IMR-90 (cell line): ENCODE results near the gene SLC8A1. TPM values are rescaled to one million over a fixed set of nuclear protein-coding genes. Genes with fewer than 3 reads are reported as not detected.
A peak's percentile ranks its signal among the peaks of the same experiment; 100 is the strongest.

Experiments
- ATAC-seq: fragments of 200-7000 bp; cut with Tn5 transposase; 2 replicates; pipeline ENCODE4 v1.9.1; 2020; ENCODE audit warnings: low read depth, mild to moderate bottlenecking, moderate library complexity
- BruUV-seq: library from RNA; stranded (reverse); fragments of 400-500 nt; replicated peaks from 2 replicates; lab custom pipeline; 2021; lab: Mats Ljungman, UMichigan
- CTCF ChIA-PET: fragments of 300-600 bp; formaldehyde crosslinking; extraction: SDS; loops from one replicate; lab custom pipeline; 2021; ENCODE audit warnings: antibody characterized with exemption; lab: Yijun Ruan, JAX
- POLR2A ChIA-PET: fragments of 300-600 bp; sonication (Branson Sonifier 250); formaldehyde crosslinking; loops from one replicate; lab custom pipeline; 2022; ENCODE audit warnings: antibody characterized with exemption; ENCODE audit not compliant: unreplicated experiment; lab: Charles Lee
- DNase-seq: peaks from one replicate; pipeline ENCODE4 v3.0.0; 2013
- H2AFZ ChIP-seq: replicated peaks from 2 replicates; pipeline ENCODE3; 2013; ENCODE audit warnings: low read length, mild to moderate bottlenecking; ENCODE audit not compliant: poor library complexity
- H2AK5ac ChIP-seq: 2 replicates; pipeline ENCODE4 v1.6.1; 2013; ENCODE audit warnings: low read depth, low read length, inconsistent platforms
- H2AK9ac ChIP-seq: replicated peaks from 2 replicates; pipeline ENCODE3; 2013; ENCODE audit warnings: mild to moderate bottlenecking, low read depth, low read length, moderate library complexity; ENCODE audit not compliant: poor library complexity
- H2BK120ac ChIP-seq: 2 replicates; pipeline ENCODE4 v1.6.1; 2013; ENCODE audit warnings: low read depth, low read length, inconsistent platforms
- H2BK15ac ChIP-seq: 3 replicates; pipeline ENCODE4 v1.6.1; 2013; ENCODE audit warnings: low read depth, low read length, inconsistent platforms
- H2BK20ac ChIP-seq: 2 replicates; pipeline ENCODE4 v1.6.1; 2013; ENCODE audit warnings: low read depth, mild to moderate bottlenecking, inconsistent platforms, low read length, moderate library complexity
- H2BK5ac ChIP-seq: 2 replicates; pipeline ENCODE4 v1.6.1; 2013; ENCODE audit warnings: mild to moderate bottlenecking, low read depth, low read length, inconsistent platforms; ENCODE audit not compliant: poor library complexity, severe bottlenecking
- H3K14ac ChIP-seq: replicated peaks from 2 replicates; pipeline ENCODE4 v1.6.1; 2013; ENCODE audit warnings: low read depth, low read length, inconsistent platforms
- H3K18ac ChIP-seq: 2 replicates; pipeline ENCODE4 v1.6.1; 2013; ENCODE audit warnings: low read depth, low read length, control low read depth
- H3K23ac ChIP-seq: 2 replicates; pipeline ENCODE4 v1.6.1; 2013; ENCODE audit warnings: low read depth, low read length, inconsistent platforms
- H3K27ac ChIP-seq: 2 replicates; pipeline ENCODE4 v1.5.1; 2013; ENCODE audit warnings: mild to moderate bottlenecking, control low read depth, low read length; ENCODE audit not compliant: insufficient read depth
- H3K27me3 ChIP-seq: 2 replicates; pipeline ENCODE4 v1.6.1; 2013; ENCODE audit warnings: low read length; ENCODE audit not compliant: control insufficient read depth, insufficient read depth
- H3K36me3 ChIP-seq: 2 replicates; pipeline ENCODE4 v1.6.1; 2013; ENCODE audit warnings: low read length, mixed read lengths; ENCODE audit not compliant: control insufficient read depth, insufficient read depth
- H3K4ac ChIP-seq: 2 replicates; pipeline ENCODE4 v1.6.1; 2013; ENCODE audit warnings: low read depth, low read length, inconsistent platforms
- H3K4me1 ChIP-seq: 2 replicates; pipeline ENCODE4 v1.6.1; 2013; ENCODE audit warnings: low read length, mixed read lengths; ENCODE audit not compliant: control insufficient read depth, insufficient read depth
- H3K4me2 ChIP-seq: 2 replicates; pipeline ENCODE4 v1.6.1; 2013; ENCODE audit warnings: low read depth, mild to moderate bottlenecking, control low read depth, low read length, moderate library complexity
- H3K4me3 ChIP-seq: 2 replicates; pipeline ENCODE4 v1.5.1; 2013; ENCODE audit warnings: low read depth, mild to moderate bottlenecking, control low read depth, low read length, moderate library complexity; ENCODE audit not compliant: insufficient read depth
- H3K56ac ChIP-seq: 2 replicates; pipeline ENCODE4 v1.6.1; 2013; ENCODE audit warnings: low read length, inconsistent platforms; ENCODE audit not compliant: insufficient read depth; ENCODE audit errors: extremely low read depth
- H3K79me1 ChIP-seq, 2 experiments: 2 replicates each; pipeline ENCODE4 v1.6.1; 2013; ENCODE audit warnings: low read length in 2 of 2, inconsistent platforms in 1 of 2, low read depth in 1 of 2
- H3K9ac ChIP-seq: 2 replicates; pipeline ENCODE4 v1.6.1; 2013; ENCODE audit warnings: low read depth, low read length, control low read depth
- H3K9me1 ChIP-seq: 2 replicates; pipeline ENCODE4 v1.6.1; 2013; ENCODE audit warnings: low read length, inconsistent platforms; ENCODE audit not compliant: insufficient read depth
- H3K9me3 ChIP-seq: 2 replicates; pipeline ENCODE4 v1.6.1; 2013; ENCODE audit warnings: low read length; ENCODE audit not compliant: control insufficient read depth, insufficient read depth
- H4K20me1 ChIP-seq: 2 replicates; pipeline ENCODE4 v1.6.1; 2013; ENCODE audit warnings: low read length, inconsistent platforms; ENCODE audit not compliant: insufficient read depth
- H4K5ac ChIP-seq: 2 replicates; pipeline ENCODE4 v1.6.1; 2013; ENCODE audit warnings: mild to moderate bottlenecking, low read depth, low read length, control low read depth
- H4K8ac ChIP-seq, 2 experiments: 2 replicates each; pipeline ENCODE4 v1.6.1; 2013; ENCODE audit warnings: low read depth in 2 of 2, low read length in 2 of 2, control low read depth in 1 of 2, inconsistent platforms in 1 of 2
- H4K91ac ChIP-seq: 2 replicates; pipeline ENCODE4 v1.6.1; 2013; ENCODE audit warnings: low read depth, low read length, inconsistent platforms; ENCODE audit not compliant: insufficient read depth
- CEBPB ChIP-seq: IDR thresholded peaks from 2 replicates; pipeline ENCODE4 v1.6.1; 2012; ENCODE audit warnings: low read depth, low read length, improper control_type of control experiment
- MAZ ChIP-seq: IDR thresholded peaks from 2 replicates; pipeline ENCODE4 v1.6.1; 2012; ENCODE audit warnings: low read depth, mild to moderate bottlenecking, low read length, improper control_type of control experiment, moderate library complexity, borderline replicate concordance
- POLR2A ChIP-seq: IDR thresholded peaks from 2 replicates; pipeline ENCODE4 v1.6.1; 2012; ENCODE audit warnings: mild to moderate bottlenecking, low read depth, low read length
- RAD21 ChIP-seq: IDR thresholded peaks from 2 replicates; pipeline ENCODE4 v1.6.1; 2012; ENCODE audit warnings: low read length, improper control_type of control experiment
- RCOR1 ChIP-seq: IDR thresholded peaks from 2 replicates; pipeline ENCODE4 v1.6.1; 2012; ENCODE audit warnings: mild to moderate bottlenecking, low read length, improper control_type of control experiment; ENCODE audit not compliant: insufficient replicate concordance
- RFX5 ChIP-seq: IDR thresholded peaks from 2 replicates; pipeline ENCODE4 v1.8.0; 2012; ENCODE audit warnings: low read depth, mild to moderate bottlenecking, low read length, moderate library complexity
- SMC3 ChIP-seq: fragments of 150-350 bp; IDR thresholded peaks from 2 replicates; pipeline ENCODE4 v1.6.1; 2016; ENCODE audit warnings: low read depth, mild to moderate bottlenecking, antibody characterized with exemption, low read length, moderate library complexity
- USF2 ChIP-seq: fragments of 150-350 bp; IDR thresholded peaks from 2 replicates; pipeline ENCODE4 v1.6.1; 2017; ENCODE audit warnings: mild to moderate bottlenecking, antibody characterized with exemption, low read length, low read depth
- WGBS, 2 experiments: methylation state at CpG; one replicate each; pipeline versions ENCODE4 v1.1.5 to v1.1.7; 2013; ENCODE audit warnings: missing lambda C conversion rate in 2 of 2; ENCODE audit not compliant: insufficient read length in 1 of 2; ENCODE audit errors: extremely low coverage in 2 of 2; 5-methylcytosine and 5-hydroxymethylcytosine counted together
- dilution Hi-C: fragments of 300-500 bp; cut with HindIII; formaldehyde crosslinking; loops from one replicate; pipeline ENCODE4 v1.14.3; 2018; ENCODE audit warnings: low sequenced_read_pairs; ENCODE audit not compliant: unreplicated experiment
- in situ Hi-C: fragments of 300-500 bp; cut with MboI; formaldehyde crosslinking; loops from 3 replicates; pipeline ENCODE4 v1.14.3; 2019; ENCODE audit warnings: low sequenced_read_pairs, inconsistent platforms, mixed read lengths
- intact Hi-C: fragments of 100-400 bp; cut with micrococcal nuclease; formaldehyde crosslinking; loops from 2 replicates; pipeline ENCODE4 v1.10.0; 2022
- polyA plus RNA-seq, 3 experiments: library from polyadenylated mRNA; depleted of rRNA; stranded (reverse); fragments of >200 nt; gene quantifications; 2 replicates each; pipeline ENCODE4 v1.2.3, GENCODE V29; 2012; ENCODE audit warnings: low replicate concordance in 1 of 3
- total RNA-seq: library from RNA; depleted of rRNA; stranded (reverse); fragments of >200 nt; gene quantifications from 2 replicates; pipeline ENCODE4 v1.2.3, GENCODE V29; 2012

Gene SLC8A1
- total and polyA plus RNA-seq, 2 of the 4 experiments (the other 2 are of a cell fraction), result 7.7 to 57.0 TPM

GRCh38 chr2:40404517-40404916 is 47.4 kb downstream of the SLC8A1 start:
- Histone ChIP-seq H3K4ac (no peak overlapping the region), H4K8ac (no peak overlapping the region), H3K56ac (no peak overlapping the region), H2AFZ (no peak overlapping the region), H3K18ac (no peak overlapping the region), H4K20me1 (no peaks in the 10 kb centered on the region), H2BK120ac (no peak overlapping the region), H3K4me3 (no peak overlapping the region), H3K27me3 (no peaks in the 10 kb centered on the region), H3K9ac (no peak overlapping the region), H3K9me1 (peaks cover 6% of the 10 kb centered on the region; the same call in 1 of the 2 replicates), H2BK20ac (peak overlapping the region; percentile 27; the same call in 1 of the 2 replicates), H2BK5ac (no peak overlapping the region), H3K9me3 (no peaks in the 10 kb centered on the region), H3K14ac (no peak overlapping the region), H3K23ac (no peak overlapping the region), H3K79me1 (peaks cover 24 to 42% of the 10 kb centered on the region in 2 experiments), H4K5ac (no peak overlapping the region), H2BK15ac (no peak overlapping the region), H3K27ac (no peak overlapping the region), H3K4me1 (peaks cover 9% of the 10 kb centered on the region), H2AK9ac (no peak overlapping the region), H3K36me3 (no peaks in the 10 kb centered on the region), H3K4me2 (no peak overlapping the region), H4K91ac (no peak overlapping the region), H2AK5ac (no peak overlapping the region)
- ChIA-PET CTCF (no interaction called here), POLR2A (no interaction called here)
- WGBS, 2 experiments, result no CpG with 5 or more reads among the region's 4 CpGs
- dilution Hi-C loops (no loop called here), intact Hi-C loops (no loop called here), in situ Hi-C loops (no loop called here)
- TF ChIP-seq USF2 (no peak), RAD21 (no peak), RCOR1 (no peak), CEBPB (no peak), RFX5 (no peak), POLR2A (no peak), MAZ (no peak), SMC3 (no peak)
- no peak for DNase-seq
- no peak for ATAC-seq
- no TSS peak for BruUV-seq
